Liver (tissue), 3 donors: Measurements from ENCODE around the gene TBC1D9.

Experiments
- EGR1 ChIP-seq, 2 donors: IDR thresholded peaks; 2 replicates each; pipeline ENCODE4 v1.6.1; 2016 to 2018; ENCODE audit warnings: antibody characterized with exemption in 2 of 2, low read depth in 2 of 2
- GABPA ChIP-seq, 2 donors: IDR thresholded peaks in 1 of 2; conservative IDR thresholded peaks in 1 of 2; 2 replicates each; pipeline ENCODE4 v1.6.1; 2016; ENCODE audit warnings: antibody characterized with exemption in 2 of 2, mild to moderate bottlenecking in 1 of 2, moderate library complexity in 1 of 2
- JUND ChIP-seq, 2 donors: IDR thresholded peaks; 2 replicates each; pipeline ENCODE4 v1.6.1; 2016; ENCODE audit warnings: antibody characterized with exemption in 2 of 2
- RAD21 ChIP-seq, 2 donors: IDR thresholded peaks; 2 replicates each; pipeline ENCODE4 v1.6.1; 2016; ENCODE audit warnings: antibody characterized with exemption in 2 of 2, mild to moderate bottlenecking in 2 of 2
- SP1 ChIP-seq: IDR thresholded peaks from 2 replicates; pipeline ENCODE4 v1.6.1; 2018; ENCODE audit warnings: antibody characterized with exemption, mild to moderate bottlenecking
- TAF1 ChIP-seq: conservative IDR thresholded peaks from 2 replicates; pipeline ENCODE4 v1.6.1; 2016; ENCODE audit warnings: antibody characterized with exemption, mild to moderate bottlenecking
- YY1 ChIP-seq: IDR thresholded peaks from 2 replicates; pipeline ENCODE4 v1.6.1; 2016; ENCODE audit warnings: antibody characterized with exemption, mild to moderate bottlenecking
- TF ChIP-seq, protein P1 (sequence below): fragments of 150-350 bp; IDR thresholded peaks from 2 replicates; pipeline ENCODE4 v1.5.1; 2017; ENCODE audit warnings: improper control_type of control experiment, low read depth, low read length; ENCODE audit not compliant: missing input control
- TF ChIP-seq, protein P2 (sequence below): IDR thresholded peaks from 2 replicates; pipeline ENCODE4 v1.6.1; 2016; ENCODE audit warnings: antibody characterized with exemption, mild to moderate bottlenecking
- TF ChIP-seq, protein P3 (sequence below): IDR thresholded peaks from 2 replicates; pipeline ENCODE4 v1.6.1; 2016; ENCODE audit warnings: antibody characterized with exemption
- donor health status: healthy.
- donor health status: healthy.

DNA sequence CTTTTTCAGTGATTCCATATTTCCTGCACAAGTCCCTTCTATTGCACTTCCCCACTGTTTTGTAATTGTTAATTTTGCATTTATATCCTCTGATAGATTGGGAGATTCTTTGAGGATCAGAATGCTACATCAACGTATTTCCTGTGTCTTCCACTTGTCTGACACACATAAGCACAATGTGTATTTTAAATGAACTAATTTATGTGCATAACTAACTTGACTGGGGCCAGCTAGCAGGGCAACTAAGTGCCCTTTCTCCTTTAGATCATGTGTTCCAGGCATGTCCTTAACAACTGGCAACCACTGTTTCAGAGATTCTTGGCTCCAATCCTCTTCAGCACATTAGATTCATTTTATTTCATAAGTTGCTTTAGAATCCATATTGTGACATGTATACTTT, 171.7 kb downstream of the TBC1D9 start:
- TF ChIP-seq, protein P1, sequence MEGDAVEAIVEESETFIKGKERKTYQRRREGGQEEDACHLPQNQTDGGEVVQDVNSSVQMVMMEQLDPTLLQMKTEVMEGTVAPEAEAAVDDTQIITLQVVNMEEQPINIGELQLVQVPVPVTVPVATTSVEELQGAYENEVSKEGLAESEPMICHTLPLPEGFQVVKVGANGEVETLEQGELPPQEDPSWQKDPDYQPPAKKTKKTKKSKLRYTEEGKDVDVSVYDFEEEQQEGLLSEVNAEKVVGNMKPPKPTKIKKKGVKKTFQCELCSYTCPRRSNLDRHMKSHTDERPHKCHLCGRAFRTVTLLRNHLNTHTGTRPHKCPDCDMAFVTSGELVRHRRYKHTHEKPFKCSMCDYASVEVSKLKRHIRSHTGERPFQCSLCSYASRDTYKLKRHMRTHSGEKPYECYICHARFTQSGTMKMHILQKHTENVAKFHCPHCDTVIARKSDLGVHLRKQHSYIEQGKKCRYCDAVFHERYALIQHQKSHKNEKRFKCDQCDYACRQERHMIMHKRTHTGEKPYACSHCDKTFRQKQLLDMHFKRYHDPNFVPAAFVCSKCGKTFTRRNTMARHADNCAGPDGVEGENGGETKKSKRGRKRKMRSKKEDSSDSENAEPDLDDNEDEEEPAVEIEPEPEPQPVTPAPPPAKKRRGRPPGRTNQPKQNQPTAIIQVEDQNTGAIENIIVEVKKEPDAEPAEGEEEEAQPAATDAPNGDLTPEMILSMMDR, result no peak
- TF ChIP-seq, protein P2, sequence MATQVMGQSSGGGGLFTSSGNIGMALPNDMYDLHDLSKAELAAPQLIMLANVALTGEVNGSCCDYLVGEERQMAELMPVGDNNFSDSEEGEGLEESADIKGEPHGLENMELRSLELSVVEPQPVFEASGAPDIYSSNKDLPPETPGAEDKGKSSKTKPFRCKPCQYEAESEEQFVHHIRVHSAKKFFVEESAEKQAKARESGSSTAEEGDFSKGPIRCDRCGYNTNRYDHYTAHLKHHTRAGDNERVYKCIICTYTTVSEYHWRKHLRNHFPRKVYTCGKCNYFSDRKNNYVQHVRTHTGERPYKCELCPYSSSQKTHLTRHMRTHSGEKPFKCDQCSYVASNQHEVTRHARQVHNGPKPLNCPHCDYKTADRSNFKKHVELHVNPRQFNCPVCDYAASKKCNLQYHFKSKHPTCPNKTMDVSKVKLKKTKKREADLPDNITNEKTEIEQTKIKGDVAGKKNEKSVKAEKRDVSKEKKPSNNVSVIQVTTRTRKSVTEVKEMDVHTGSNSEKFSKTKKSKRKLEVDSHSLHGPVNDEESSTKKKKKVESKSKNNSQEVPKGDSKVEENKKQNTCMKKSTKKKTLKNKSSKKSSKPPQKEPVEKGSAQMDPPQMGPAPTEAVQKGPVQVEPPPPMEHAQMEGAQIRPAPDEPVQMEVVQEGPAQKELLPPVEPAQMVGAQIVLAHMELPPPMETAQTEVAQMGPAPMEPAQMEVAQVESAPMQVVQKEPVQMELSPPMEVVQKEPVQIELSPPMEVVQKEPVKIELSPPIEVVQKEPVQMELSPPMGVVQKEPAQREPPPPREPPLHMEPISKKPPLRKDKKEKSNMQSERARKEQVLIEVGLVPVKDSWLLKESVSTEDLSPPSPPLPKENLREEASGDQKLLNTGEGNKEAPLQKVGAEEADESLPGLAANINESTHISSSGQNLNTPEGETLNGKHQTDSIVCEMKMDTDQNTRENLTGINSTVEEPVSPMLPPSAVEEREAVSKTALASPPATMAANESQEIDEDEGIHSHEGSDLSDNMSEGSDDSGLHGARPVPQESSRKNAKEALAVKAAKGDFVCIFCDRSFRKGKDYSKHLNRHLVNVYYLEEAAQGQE, result no peak
- TF ChIP-seq JUND (IDR thresholded peaks at IDR 0.05) (no peak), EGR1 (IDR thresholded peaks at IDR 0.05; ENCODE audit: low read depth in 2 of 2) (no peak), YY1 (no peak), GABPA (IDR thresholded peaks at IDR 0.05 in 1 of 2, conservative IDR thresholded peaks at IDR 0.05 in 1 of 2) (no peak), TAF1 (no peak), SP1 (no peak), RAD21 (IDR thresholded peaks at IDR 0.05) (no peak)
- TF ChIP-seq, protein P3, sequence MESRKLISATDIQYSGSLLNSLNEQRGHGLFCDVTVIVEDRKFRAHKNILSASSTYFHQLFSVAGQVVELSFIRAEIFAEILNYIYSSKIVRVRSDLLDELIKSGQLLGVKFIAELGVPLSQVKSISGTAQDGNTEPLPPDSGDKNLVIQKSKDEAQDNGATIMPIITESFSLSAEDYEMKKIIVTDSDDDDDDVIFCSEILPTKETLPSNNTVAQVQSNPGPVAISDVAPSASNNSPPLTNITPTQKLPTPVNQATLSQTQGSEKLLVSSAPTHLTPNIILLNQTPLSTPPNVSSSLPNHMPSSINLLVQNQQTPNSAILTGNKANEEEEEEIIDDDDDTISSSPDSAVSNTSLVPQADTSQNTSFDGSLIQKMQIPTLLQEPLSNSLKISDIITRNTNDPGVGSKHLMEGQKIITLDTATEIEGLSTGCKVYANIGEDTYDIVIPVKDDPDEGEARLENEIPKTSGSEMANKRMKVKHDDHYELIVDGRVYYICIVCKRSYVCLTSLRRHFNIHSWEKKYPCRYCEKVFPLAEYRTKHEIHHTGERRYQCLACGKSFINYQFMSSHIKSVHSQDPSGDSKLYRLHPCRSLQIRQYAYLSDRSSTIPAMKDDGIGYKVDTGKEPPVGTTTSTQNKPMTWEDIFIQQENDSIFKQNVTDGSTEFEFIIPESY, result no peak
